Parathyroid adenoma (tissue), 2 donors: ENCODE data around the gene ADGRF4.

ENCODE experiments used
- H2AFZ ChIP-seq: fragments of 300-600 bp; sonication (generic); one replicate; pipeline ENCODE4 v1.7.0; 2017; ENCODE audit warnings: antibody characterized with exemption, mild to moderate bottlenecking
- H3K27ac ChIP-seq: fragments of 300-600 bp; sonication (generic); one replicate; pipeline ENCODE4 v1.7.0; 2017
- H3K27me3 ChIP-seq: fragments of 300-600 bp; sonication (generic); one replicate; pipeline ENCODE4 v1.7.0; 2017; ENCODE audit warnings: low read length; ENCODE audit not compliant: control insufficient read depth, insufficient read depth
- H3K36me3 ChIP-seq: fragments of 300-600 bp; sonication (generic); one replicate; pipeline ENCODE4 v1.7.0; 2017; ENCODE audit warnings: low read length; ENCODE audit not compliant: control insufficient read depth, insufficient read depth
- H3K4me1 ChIP-seq: fragments of 300-600 bp; sonication (generic); one replicate; pipeline ENCODE4 v1.7.0; 2017; ENCODE audit warnings: control low read depth
- H3K4me2 ChIP-seq: fragments of 300-600 bp; sonication (generic); one replicate; pipeline ENCODE4 v1.7.0; 2017; ENCODE audit warnings: low read length
- H3K4me3 ChIP-seq: fragments of 300-600 bp; sonication (generic); one replicate; pipeline ENCODE4 v1.7.0; 2017; ENCODE audit warnings: low read depth, low read length
- H3K79me2 ChIP-seq: fragments of 300-600 bp; sonication (generic); one replicate; pipeline ENCODE4 v1.7.0; 2017; ENCODE audit warnings: control low read depth
- H3K9ac ChIP-seq: fragments of 300-600 bp; sonication (generic); one replicate; pipeline ENCODE4 v1.7.0; 2017; ENCODE audit warnings: mild to moderate bottlenecking
- H3K9me3 ChIP-seq: fragments of 300-600 bp; sonication (generic); one replicate; pipeline ENCODE4 v1.7.0; 2017; ENCODE audit warnings: low read length; ENCODE audit not compliant: control insufficient read depth
- TF ChIP-seq, protein P1 (sequence below): fragments of 300-600 bp; sonication (generic); IDR thresholded peaks from one replicate; pipeline ENCODE4 v1.7.0; 2017; ENCODE audit warnings: antibody characterized with exemption, mild to moderate bottlenecking
- donor health status: primary hyperparathyroidism.

The ADGRF4 gene

DNA sequence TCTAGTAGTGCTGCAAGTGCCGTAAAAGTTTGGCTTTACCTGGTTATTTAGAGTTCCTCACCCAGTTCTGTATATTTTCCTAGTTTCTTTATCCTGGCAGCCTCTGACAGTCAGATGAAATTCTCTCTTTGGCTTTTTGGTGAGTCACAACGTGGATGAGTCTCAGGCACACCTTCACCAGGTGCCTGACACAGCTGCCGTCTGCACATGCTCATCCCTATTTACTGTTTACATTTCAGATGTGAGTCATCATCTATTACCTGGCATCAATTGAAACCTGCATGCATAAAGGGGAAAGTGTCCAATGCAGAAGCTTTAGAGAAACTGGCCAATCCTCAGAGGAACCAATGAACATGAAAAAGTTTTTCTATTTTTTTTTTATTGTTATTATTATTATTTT, 33.3 kb upstream of the ADGRF4 start:
- TF ChIP-seq, protein P1, sequence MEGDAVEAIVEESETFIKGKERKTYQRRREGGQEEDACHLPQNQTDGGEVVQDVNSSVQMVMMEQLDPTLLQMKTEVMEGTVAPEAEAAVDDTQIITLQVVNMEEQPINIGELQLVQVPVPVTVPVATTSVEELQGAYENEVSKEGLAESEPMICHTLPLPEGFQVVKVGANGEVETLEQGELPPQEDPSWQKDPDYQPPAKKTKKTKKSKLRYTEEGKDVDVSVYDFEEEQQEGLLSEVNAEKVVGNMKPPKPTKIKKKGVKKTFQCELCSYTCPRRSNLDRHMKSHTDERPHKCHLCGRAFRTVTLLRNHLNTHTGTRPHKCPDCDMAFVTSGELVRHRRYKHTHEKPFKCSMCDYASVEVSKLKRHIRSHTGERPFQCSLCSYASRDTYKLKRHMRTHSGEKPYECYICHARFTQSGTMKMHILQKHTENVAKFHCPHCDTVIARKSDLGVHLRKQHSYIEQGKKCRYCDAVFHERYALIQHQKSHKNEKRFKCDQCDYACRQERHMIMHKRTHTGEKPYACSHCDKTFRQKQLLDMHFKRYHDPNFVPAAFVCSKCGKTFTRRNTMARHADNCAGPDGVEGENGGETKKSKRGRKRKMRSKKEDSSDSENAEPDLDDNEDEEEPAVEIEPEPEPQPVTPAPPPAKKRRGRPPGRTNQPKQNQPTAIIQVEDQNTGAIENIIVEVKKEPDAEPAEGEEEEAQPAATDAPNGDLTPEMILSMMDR: no peak
- Histone ChIP-seq H3K27ac (no peak overlapping the region), H3K79me2 (no peaks in the 10 kb centered on the region), H3K4me2 (no peak overlapping the region), H2AFZ (no peak overlapping the region), H3K9me3 (no peaks in the 10 kb centered on the region), H3K4me3 (no peak overlapping the region), H3K4me1 (no peaks in the 10 kb centered on the region), H3K9ac (no peak overlapping the region), H3K27me3 (no peaks in the 10 kb centered on the region), H3K36me3 (no peaks in the 10 kb centered on the region)

DNA sequence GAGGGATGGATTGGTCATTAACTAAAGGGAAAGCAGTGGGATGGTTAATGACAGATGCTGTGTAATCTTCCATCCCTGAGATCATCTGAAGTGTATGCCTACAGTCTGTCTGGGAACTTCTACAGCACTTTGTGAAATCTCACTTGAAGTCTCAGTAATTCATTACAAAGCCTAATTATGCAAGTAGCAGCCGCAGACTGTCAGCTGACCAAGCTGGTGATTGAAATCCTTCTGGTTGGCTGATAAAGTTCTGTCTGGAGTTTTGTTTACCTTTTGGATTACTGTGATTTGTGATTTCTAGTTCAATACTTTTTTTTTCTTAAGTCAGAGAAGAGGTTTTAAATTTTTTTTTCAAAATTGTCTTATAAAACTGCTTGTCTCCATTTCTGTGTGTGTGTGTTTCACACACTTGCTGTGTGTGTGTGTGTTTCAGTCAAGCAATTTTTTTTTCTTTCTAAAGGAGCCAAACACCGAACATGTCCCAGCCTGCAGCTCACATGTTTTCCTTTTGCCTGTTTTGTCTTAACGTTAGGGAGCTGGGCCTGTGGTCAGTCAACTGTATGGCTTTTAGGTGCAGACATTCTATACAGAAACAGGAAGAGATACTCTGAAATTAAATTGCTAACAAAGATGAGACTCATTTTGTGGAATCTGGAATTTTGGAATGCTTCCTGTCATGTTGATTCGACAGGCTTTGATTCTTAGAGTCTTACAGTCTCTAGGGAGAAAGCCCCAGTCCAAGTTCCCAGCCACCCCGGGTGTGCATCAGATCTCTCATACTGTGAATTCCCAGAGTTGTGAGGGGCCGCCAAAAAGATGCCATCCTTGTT, 28.5 kb upstream of the ADGRF4 start:
- TF ChIP-seq, protein P1: no peak
- Histone ChIP-seq H3K36me3 (no peaks in the 10 kb centered on the region), H3K9me3 (no peaks in the 10 kb centered on the region), H3K9ac (no peak overlapping the region), H3K4me2 (no peak overlapping the region), H3K4me3 (no peak overlapping the region), H3K4me1 (no peaks in the 10 kb centered on the region), H3K79me2 (no peaks in the 10 kb centered on the region), H2AFZ (no peak overlapping the region), H3K27ac (no peak overlapping the region), H3K27me3 (no peaks in the 10 kb centered on the region)

DNA sequence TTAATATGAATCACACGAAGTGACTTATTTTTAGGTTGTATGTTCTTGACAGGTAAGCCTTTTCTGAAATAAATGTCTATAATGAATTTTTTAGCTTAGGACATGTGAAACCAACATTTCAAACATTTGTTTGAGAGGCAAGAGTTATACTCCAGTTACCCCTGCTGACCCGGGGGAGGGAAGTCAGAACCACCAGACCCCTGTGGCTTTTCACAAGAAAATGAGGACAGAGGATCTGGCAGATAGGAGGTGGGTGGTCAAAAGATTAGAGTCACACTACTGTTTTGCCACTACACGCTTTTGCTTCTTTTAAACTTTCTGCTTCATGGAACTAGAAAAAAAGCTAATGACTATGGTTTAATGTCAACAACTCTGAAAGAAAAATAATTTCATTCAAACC, 27.5 kb upstream of the ADGRF4 start:
- no peaks in the 10 kb centered on the region for H3K4me1 ChIP-seq
- H3K79me2 ChIP-seq: no peaks in the 10 kb centered on the region
- no peak overlapping the region for H3K9ac ChIP-seq
- no peaks in the 10 kb centered on the region for H3K9me3 ChIP-seq
- no peaks in the 10 kb centered on the region for H3K27me3 ChIP-seq
- H2AFZ ChIP-seq: no peak overlapping the region
- H3K36me3 ChIP-seq: no peaks in the 10 kb centered on the region
- H3K4me2 ChIP-seq: no peak overlapping the region
- no peak overlapping the region for H3K4me3 ChIP-seq
- TF ChIP-seq, protein P1: no peak
- no peak overlapping the region for H3K27ac ChIP-seq

DNA sequence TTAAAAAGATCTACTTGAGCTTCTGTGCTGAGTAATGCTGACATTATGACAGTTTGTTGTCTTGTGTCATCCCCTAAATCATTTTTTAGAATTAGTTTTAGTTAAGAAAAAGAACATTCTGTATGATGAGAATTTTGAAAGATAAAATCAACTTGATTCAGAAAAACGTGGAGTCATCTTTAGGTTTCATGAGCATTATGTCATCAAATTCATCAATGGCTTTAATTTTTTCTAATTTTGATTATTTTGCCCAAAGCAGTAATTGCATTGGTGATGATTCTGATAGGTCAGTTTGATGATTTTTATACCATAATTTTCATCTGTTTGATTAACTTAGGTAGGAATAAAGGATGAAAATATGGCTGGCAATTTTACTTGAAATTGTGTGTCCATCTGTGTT, 26.6 kb upstream of the ADGRF4 start:
- Histone ChIP-seq H3K4me1 (no peaks in the 10 kb centered on the region), H3K27ac (no peak overlapping the region), H3K4me3 (no peak overlapping the region), H3K27me3 (no peaks in the 10 kb centered on the region), H3K4me2 (no peak overlapping the region), H3K9ac (no peak overlapping the region), H2AFZ (no peak overlapping the region), H3K9me3 (no peaks in the 10 kb centered on the region), H3K36me3 (no peaks in the 10 kb centered on the region), H3K79me2 (no peaks in the 10 kb centered on the region)
- TF ChIP-seq, protein P1: no peak

DNA sequence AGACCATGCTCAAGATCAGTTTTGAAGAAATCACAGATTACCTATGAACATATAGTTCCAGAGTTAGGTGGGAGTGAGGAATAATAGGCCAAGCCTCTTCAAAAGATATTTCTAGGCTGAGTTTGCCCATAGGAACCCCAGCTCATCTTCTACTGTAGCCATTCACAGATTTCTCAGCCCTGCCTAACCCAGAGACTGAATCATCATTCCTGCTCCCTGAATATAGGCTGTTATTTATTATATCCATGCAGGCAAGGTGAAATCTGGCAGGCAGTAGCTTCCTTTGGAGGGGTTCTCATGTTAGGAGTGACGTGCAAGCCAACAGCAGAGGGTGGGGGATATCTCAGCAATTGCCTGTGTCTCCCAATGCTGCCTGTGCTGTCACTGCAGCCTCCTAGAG, 25.6 kb upstream of the ADGRF4 start:
- Histone ChIP-seq H3K27ac (no peak overlapping the region), H3K9me3 (no peaks in the 10 kb centered on the region), H3K4me2 (no peak overlapping the region)

More for the DNA sequence above, 25.6 kb upstream of the ADGRF4 start:
- no peak overlapping the region for H3K4me3 ChIP-seq
- no peaks in the 10 kb centered on the region for H3K27me3 ChIP-seq
- no peak overlapping the region for H3K9ac ChIP-seq
- no peak overlapping the region for H2AFZ ChIP-seq
- TF ChIP-seq, protein P1: no peak
- H3K4me1 ChIP-seq: no peaks in the 10 kb centered on the region
- no peaks in the 10 kb centered on the region for H3K79me2 ChIP-seq
- H3K36me3 ChIP-seq: no peaks in the 10 kb centered on the region
